SK-N-SH (cell line): Measurements from ENCODE around the gene PCBP3. TPM values are rescaled to one million over a fixed set of nuclear protein-coding genes. Genes with fewer than 3 reads are reported as not detected.

Experiments
- CTCF ChIA-PET: fragments of 300-600, 350-600 bp; formaldehyde crosslinking; extraction: SDS; loops from one replicate; lab custom pipeline; 2021; lab: Yijun Ruan, JAX
- POLR2A ChIA-PET: fragments of 350-600 bp; sonication (Branson Sonifier 250); formaldehyde crosslinking; extraction: SDS; loops from one replicate; lab custom pipeline; 2020; ENCODE audit warnings: antibody characterized with exemption, inconsistent platforms; lab: Yijun Ruan, JAX
- DNase-seq: peaks from one replicate; pipeline ENCODE4 v3.0.0; 2012
- H2AFZ ChIP-seq: fragments of 200-600 bp; sonication (generic); 2 replicates; pipeline ENCODE4 v1.8.1; 2016; ENCODE audit warnings: antibody characterized with exemption, mild to moderate bottlenecking, low read depth
- H3F3A ChIP-seq: fragments of 200-600 bp; sonication (generic); replicated peaks from 2 replicates; pipeline ENCODE3; 2016; ENCODE audit warnings: antibody characterized with exemption, mild to moderate bottlenecking; ENCODE audit not compliant: insufficient read depth
- H3K27ac ChIP-seq, 2 experiments: fragments of 200-500 bp in 1 of 2; fragments of 200-600 bp in 1 of 2; sonication (Bioruptor generic) in 1 of 2; sonication (generic), shearing (Covaris generic) in 1 of 2; 2 replicates each; pipeline versions ENCODE4 v1.5.1 to v1.6.1; 2014 to 2016; ENCODE audit warnings: low read depth in 2 of 2, inconsistent platforms in 1 of 2, low read length in 1 of 2, mild to moderate bottlenecking in 1 of 2, mixed read lengths in 1 of 2
- H3K27me3 ChIP-seq: fragments of 200-600 bp; sonication (generic), shearing (Covaris generic); 2 replicates; pipeline ENCODE4 v1.6.1; 2016; ENCODE audit warnings: mixed run types; ENCODE audit not compliant: insufficient read depth
- H3K36me3 ChIP-seq, 2 experiments: fragments of 200-500 bp in 1 of 2; fragments of 200-600 bp in 1 of 2; sonication (Bioruptor generic) in 1 of 2; sonication (generic) in 1 of 2; replicated peaks in 1 of 2; 2 replicates each; pipeline versions ENCODE3 to v1.5.1; 2014 to 2016; ENCODE audit warnings: low read length in 1 of 2, mild to moderate bottlenecking in 1 of 2; ENCODE audit not compliant: insufficient read depth in 2 of 2, control insufficient read depth in 1 of 2
- H3K4me1 ChIP-seq, 2 experiments: fragments of 200-500 bp in 1 of 2; fragments of 200-600 bp in 1 of 2; sonication (Bioruptor generic) in 1 of 2; sonication (generic), shearing (Covaris generic) in 1 of 2; 2 replicates each; pipeline versions ENCODE4 v1.5.1 to v1.6.1; 2014 to 2016; ENCODE audit warnings: low read depth in 1 of 2, low read length in 1 of 2, mixed run types in 1 of 2; ENCODE audit not compliant: insufficient read depth in 2 of 2, control insufficient read depth in 1 of 2
- H3K4me2 ChIP-seq: fragments of 200-600 bp; sonication (generic), shearing (Covaris generic); 2 replicates; pipeline ENCODE4 v1.6.1; 2017; ENCODE audit warnings: mixed run types
- H3K4me3 ChIP-seq, 2 experiments: fragments of 200-500 bp in 1 of 2; fragments of 200-600 bp in 1 of 2; sonication (Bioruptor generic) in 1 of 2; sonication (generic), shearing (Covaris generic) in 1 of 2; 2 replicates each; pipeline versions ENCODE4 v1.5.1 to v1.8.1; 2014 to 2016; ENCODE audit warnings: low read depth in 2 of 2, inconsistent platforms in 1 of 2, low read length in 1 of 2, mild to moderate bottlenecking in 1 of 2, mixed read lengths in 1 of 2, moderate library complexity in 1 of 2
- H3K79me2 ChIP-seq: fragments of 200-600 bp; sonication (generic); 2 replicates; pipeline ENCODE4 v1.8.1; 2017; ENCODE audit warnings: mild to moderate bottlenecking; ENCODE audit not compliant: insufficient read depth
- H3K9ac ChIP-seq: fragments of 200-600 bp; sonication (generic); 2 replicates; pipeline ENCODE4 v1.6.1; 2017; ENCODE audit warnings: mixed run types
- H3K9me2 ChIP-seq: fragments of 200-600 bp; sonication (generic); 2 replicates; pipeline ENCODE4 v1.6.1; 2017; ENCODE audit warnings: mixed run types
- H3K9me3 ChIP-seq: fragments of 200-600 bp; sonication (generic); 2 replicates; pipeline ENCODE4 v1.6.1; 2017; ENCODE audit warnings: mixed run types, mild to moderate bottlenecking, moderate library complexity
- H4K20me1 ChIP-seq: fragments of 200-600 bp; sonication (generic); 2 replicates; pipeline ENCODE4 v1.6.1; 2017; ENCODE audit warnings: mild to moderate bottlenecking, mixed run types; ENCODE audit not compliant: insufficient read depth
- CHD2 ChIP-seq: fragments of 150-350 bp; IDR thresholded peaks from 2 replicates; pipeline ENCODE4 v1.6.1; 2018; ENCODE audit warnings: low read length; ENCODE audit not compliant: partially characterized antibody
- ELF1 ChIP-seq: IDR thresholded peaks from 2 replicates; pipeline ENCODE4 v1.4.0; 2012
- FOXJ3 ChIP-seq: sonication (generic); formaldehyde crosslinking; IDR thresholded peaks from 2 replicates; pipeline ENCODE4 v1.5.1; 2020; ENCODE audit warnings: mild to moderate bottlenecking, missing genetic modification reagents
- GABPA ChIP-seq: IDR thresholded peaks from 2 replicates; pipeline ENCODE4 v1.4.0; 2012; ENCODE audit warnings: low read depth, mild to moderate bottlenecking
- GATA2 ChIP-seq: sonication (generic); formaldehyde crosslinking; IDR thresholded peaks from 2 replicates; pipeline ENCODE4 v1.5.0; 2020; ENCODE audit warnings: mild to moderate bottlenecking, missing genetic modification reagents
- JUND ChIP-seq: IDR thresholded peaks from 2 replicates; pipeline ENCODE4 v1.4.0; 2012
- MXI1 ChIP-seq: IDR thresholded peaks from 2 replicates; pipeline ENCODE4 v1.6.1; 2012; ENCODE audit warnings: mild to moderate bottlenecking, low read depth, low read length, improper control_type of control experiment
- NFIC ChIP-seq: IDR thresholded peaks from 2 replicates; pipeline ENCODE4 v1.4.0; 2012; ENCODE audit warnings: borderline replicate concordance
- NRF1 ChIP-seq: IDR thresholded peaks from 2 replicates; pipeline ENCODE4 v1.6.1; 2012; ENCODE audit warnings: low read depth, mild to moderate bottlenecking, low read length
- PBX3 ChIP-seq: IDR thresholded peaks from 2 replicates; pipeline ENCODE4; 2012
- POLR2AphosphoS5 ChIP-seq: IDR thresholded peaks from 2 replicates; pipeline ENCODE4 v1.6.1; 2012; ENCODE audit warnings: low read depth, low read length
- RAD21 ChIP-seq: IDR thresholded peaks from 2 replicates; pipeline ENCODE4 v1.6.1; 2012; ENCODE audit warnings: mild to moderate bottlenecking, low read length
- RFX5 ChIP-seq: IDR thresholded peaks from 2 replicates; pipeline ENCODE4 v1.6.1; 2012; ENCODE audit warnings: mild to moderate bottlenecking, improper control_type of control experiment, low read length
- SIN3A ChIP-seq: IDR thresholded peaks from 2 replicates; pipeline ENCODE4 v1.6.1; 2012; ENCODE audit warnings: low read depth, mild to moderate bottlenecking, low read length, moderate library complexity, borderline replicate concordance
- SMC3 ChIP-seq: IDR thresholded peaks from 2 replicates; pipeline ENCODE4 v1.6.1; 2012; ENCODE audit warnings: low read depth, low read length, improper control_type of control experiment
- TAF1 ChIP-seq: IDR thresholded peaks from 2 replicates; pipeline ENCODE4 v1.6.1; 2012; ENCODE audit warnings: low read depth, mild to moderate bottlenecking, low read length, moderate library complexity, borderline replicate concordance
- TCF12 ChIP-seq: IDR thresholded peaks from 2 replicates; pipeline ENCODE4 v1.4.0; 2012
- TEAD4 ChIP-seq: IDR thresholded peaks from 2 replicates; pipeline ENCODE4 v1.4.0; 2012; ENCODE audit warnings: mild to moderate bottlenecking, borderline replicate concordance; ENCODE audit not compliant: insufficient read depth
- USF2 ChIP-seq: fragments of 150-350 bp; IDR thresholded peaks from 2 replicates; pipeline ENCODE4 v1.6.1; 2017; ENCODE audit warnings: antibody characterized with exemption, low read length, low read depth, borderline replicate concordance
- YY1 ChIP-seq: IDR thresholded peaks from 2 replicates; pipeline ENCODE4 v1.4.0; 2012; ENCODE audit warnings: low read depth, mild to moderate bottlenecking
- WGBS: methylation state at CpG from one replicate; pipeline ENCODE4 v1.1.6; 2017; ENCODE audit warnings: low lambda C conversion rate; 5-methylcytosine and 5-hydroxymethylcytosine counted together
- polyA plus RNA-seq, 3 experiments: library from polyadenylated mRNA; depleted of rRNA; stranded (reverse); fragments of >200 nt; gene quantifications; 2 replicates each; pipeline ENCODE4 v1.2.3, GENCODE V29; 2012
- TF ChIP-seq, protein P1 (sequence below): fragments of 200-600 bp; sonication (generic); IDR thresholded peaks from 2 replicates; pipeline ENCODE4 v1.6.1; 2017; ENCODE audit warnings: antibody characterized with exemption, mild to moderate bottlenecking, moderate library complexity
- TF ChIP-seq, protein P2 (sequence below): IDR thresholded peaks from 2 replicates; pipeline ENCODE4 v1.4.0; 2012; ENCODE audit warnings: low read depth, borderline replicate concordance
- TF ChIP-seq, protein P3 (sequence below): fragments of 150-350 bp; IDR thresholded peaks from 2 replicates; pipeline ENCODE4 v1.6.1; 2016; ENCODE audit warnings: mild to moderate bottlenecking, low read depth, low read length

PCBP3 gene
- polyA plus RNA-seq, 1 of the 3 experiments (the other 2 are of a cell fraction), result 9.5 TPM

DNA sequence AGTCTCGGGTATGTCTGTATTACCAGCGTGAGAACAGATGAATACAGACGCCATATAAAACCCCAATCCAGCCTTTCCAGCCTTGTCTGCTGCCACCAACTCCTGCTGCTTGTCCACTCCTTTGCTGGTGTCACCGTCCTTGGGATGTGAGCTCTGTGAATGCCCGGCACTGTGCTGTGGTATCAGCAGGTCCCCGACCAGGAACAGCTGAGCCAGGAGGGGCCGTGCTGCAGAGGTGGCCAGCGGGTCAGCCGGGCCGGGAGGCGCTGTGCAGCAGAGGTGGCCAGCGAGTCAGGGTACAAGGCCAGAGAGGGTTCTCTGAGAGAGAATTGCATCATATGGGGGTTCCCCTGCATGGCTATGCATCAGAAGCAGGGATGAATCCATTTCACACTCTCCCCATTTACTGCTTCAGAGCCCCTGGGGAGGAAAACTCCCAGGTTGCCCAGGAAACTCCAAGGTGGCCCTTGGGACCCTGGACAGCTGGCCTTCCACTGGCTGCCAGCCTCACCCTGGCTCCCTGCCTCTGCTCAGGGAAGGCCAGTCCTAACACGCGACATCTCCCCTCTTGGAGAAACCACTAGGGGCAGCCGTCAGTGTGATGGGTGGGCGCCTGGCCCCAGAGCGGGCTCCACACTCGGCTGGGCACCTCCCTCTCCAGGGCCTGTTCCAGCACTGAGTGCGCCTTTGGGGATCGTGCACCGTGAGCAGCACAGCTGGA lies 215.7 kb downstream of the PCBP3 start (continued):
- TF ChIP-seq USF2 (no peak), RAD21 (no peak), JUND (no peak), NFIC (no peak), SIN3A (no peak), RFX5 (no peak), FOXJ3 (CRISPR knock-in tag) (no peak), TEAD4 (no peak), PBX3 (no peak)
- TF ChIP-seq, protein P1, sequence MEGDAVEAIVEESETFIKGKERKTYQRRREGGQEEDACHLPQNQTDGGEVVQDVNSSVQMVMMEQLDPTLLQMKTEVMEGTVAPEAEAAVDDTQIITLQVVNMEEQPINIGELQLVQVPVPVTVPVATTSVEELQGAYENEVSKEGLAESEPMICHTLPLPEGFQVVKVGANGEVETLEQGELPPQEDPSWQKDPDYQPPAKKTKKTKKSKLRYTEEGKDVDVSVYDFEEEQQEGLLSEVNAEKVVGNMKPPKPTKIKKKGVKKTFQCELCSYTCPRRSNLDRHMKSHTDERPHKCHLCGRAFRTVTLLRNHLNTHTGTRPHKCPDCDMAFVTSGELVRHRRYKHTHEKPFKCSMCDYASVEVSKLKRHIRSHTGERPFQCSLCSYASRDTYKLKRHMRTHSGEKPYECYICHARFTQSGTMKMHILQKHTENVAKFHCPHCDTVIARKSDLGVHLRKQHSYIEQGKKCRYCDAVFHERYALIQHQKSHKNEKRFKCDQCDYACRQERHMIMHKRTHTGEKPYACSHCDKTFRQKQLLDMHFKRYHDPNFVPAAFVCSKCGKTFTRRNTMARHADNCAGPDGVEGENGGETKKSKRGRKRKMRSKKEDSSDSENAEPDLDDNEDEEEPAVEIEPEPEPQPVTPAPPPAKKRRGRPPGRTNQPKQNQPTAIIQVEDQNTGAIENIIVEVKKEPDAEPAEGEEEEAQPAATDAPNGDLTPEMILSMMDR, result no peak

- Histone ChIP-seq H3K79me2 (no peaks in the 10 kb centered on the region), H3K27ac (no peak overlapping the region), H4K20me1 (no peaks in the 10 kb centered on the region), H3K4me1 (peaks cover 8 to 24% of the 10 kb centered on the region in 2 experiments; a peak in 3 of 4 replicates), H2AFZ (no peak overlapping the region), H3K4me2 (no peak overlapping the region), H3K9me3 (no peaks in the 10 kb centered on the region), H3F3A (peaks cover 9% of the 10 kb centered on the region), H3K36me3 (peaks cover 0 to 3% of the 10 kb centered on the region in 2 experiments), H3K9me2 (no peaks in the 10 kb centered on the region), H3K4me3 (no peak overlapping the region), H3K27me3 (no peaks in the 10 kb centered on the region), H3K9ac (no peak overlapping the region)
- no peak for TF ChIP-seq GABPA
- no peak for TF ChIP-seq TAF1
- no peak for TF ChIP-seq RFX5
- TF ChIP-seq POLR2AphosphoS5, result no peak
- no peak for TF ChIP-seq CHD2
- TF ChIP-seq, protein P2, sequence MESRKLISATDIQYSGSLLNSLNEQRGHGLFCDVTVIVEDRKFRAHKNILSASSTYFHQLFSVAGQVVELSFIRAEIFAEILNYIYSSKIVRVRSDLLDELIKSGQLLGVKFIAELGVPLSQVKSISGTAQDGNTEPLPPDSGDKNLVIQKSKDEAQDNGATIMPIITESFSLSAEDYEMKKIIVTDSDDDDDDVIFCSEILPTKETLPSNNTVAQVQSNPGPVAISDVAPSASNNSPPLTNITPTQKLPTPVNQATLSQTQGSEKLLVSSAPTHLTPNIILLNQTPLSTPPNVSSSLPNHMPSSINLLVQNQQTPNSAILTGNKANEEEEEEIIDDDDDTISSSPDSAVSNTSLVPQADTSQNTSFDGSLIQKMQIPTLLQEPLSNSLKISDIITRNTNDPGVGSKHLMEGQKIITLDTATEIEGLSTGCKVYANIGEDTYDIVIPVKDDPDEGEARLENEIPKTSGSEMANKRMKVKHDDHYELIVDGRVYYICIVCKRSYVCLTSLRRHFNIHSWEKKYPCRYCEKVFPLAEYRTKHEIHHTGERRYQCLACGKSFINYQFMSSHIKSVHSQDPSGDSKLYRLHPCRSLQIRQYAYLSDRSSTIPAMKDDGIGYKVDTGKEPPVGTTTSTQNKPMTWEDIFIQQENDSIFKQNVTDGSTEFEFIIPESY, result no peak
- TF ChIP-seq TEAD4, result no peak
- TF ChIP-seq, protein P3, sequence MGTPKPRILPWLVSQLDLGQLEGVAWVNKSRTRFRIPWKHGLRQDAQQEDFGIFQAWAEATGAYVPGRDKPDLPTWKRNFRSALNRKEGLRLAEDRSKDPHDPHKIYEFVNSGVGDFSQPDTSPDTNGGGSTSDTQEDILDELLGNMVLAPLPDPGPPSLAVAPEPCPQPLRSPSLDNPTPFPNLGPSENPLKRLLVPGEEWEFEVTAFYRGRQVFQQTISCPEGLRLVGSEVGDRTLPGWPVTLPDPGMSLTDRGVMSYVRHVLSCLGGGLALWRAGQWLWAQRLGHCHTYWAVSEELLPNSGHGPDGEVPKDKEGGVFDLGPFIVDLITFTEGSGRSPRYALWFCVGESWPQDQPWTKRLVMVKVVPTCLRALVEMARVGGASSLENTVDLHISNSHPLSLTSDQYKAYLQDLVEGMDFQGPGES, result no peak
- no peak for TF ChIP-seq MXI1
- TF ChIP-seq RAD21, result no peak
- TF ChIP-seq GATA2 (CRISPR knock-in tag), result no peak
- no peak for TF ChIP-seq YY1
- no peak for TF ChIP-seq SMC3
- TF ChIP-seq NRF1, result no peak
- no peak for TF ChIP-seq ELF1
- TF ChIP-seq TCF12, result no peak
- 88% methylated on average over 6 of the region's 12 CpGs for WGBS
- CTCF ChIA-PET, result interaction anchor here (1.2 to 1.9 kb wide), 2 partner anchors 9 to 13 kb away, joined by 3 to 7 read pairs; no protein-coding TSS in a partner anchor
- POLR2A ChIA-PET, result interaction anchor here (0.6 kb wide), 1 partner anchor 11 kb away, joined by 3 read pairs; no protein-coding TSS in a partner anchor
- no peak for DNase-seq
Observed at GRCh38 chr21:45859762-45860357, 216.3 kb downstream of the PCBP3 start.
